Suprapubic skin (tissue), 3 donors: ENCODE results near the gene DCST1.

Experiments
- CTCF ChIP-seq, 2 donors: fragments of 200-600 bp in 1 of 2; fragments of 450-650 bp in 1 of 2; sonication (generic) in 1 of 2; IDR thresholded peaks; one replicate each; pipeline ENCODE4 v1.5.1; 2016 to 2019; ENCODE audit warnings: antibody characterized with exemption in 2 of 2, mild to moderate bottlenecking in 1 of 2, moderate library complexity in 1 of 2
- EP300 ChIP-seq: sonication (generic); formaldehyde crosslinking; IDR thresholded peaks from one replicate; pipeline ENCODE4 v1.6.1; 2017; ENCODE audit warnings: antibody characterized with exemption

- TF ChIP-seq CTCF (IDR thresholded peaks at IDR 0.05) (no peak), EP300 (no peak)
Measured at GRCh38 chr1:155064832-155065429, 31.3 kb downstream of the DCST1 start.
